ENCODE data around the gene CAB39.

The CAB39 gene

DNA sequence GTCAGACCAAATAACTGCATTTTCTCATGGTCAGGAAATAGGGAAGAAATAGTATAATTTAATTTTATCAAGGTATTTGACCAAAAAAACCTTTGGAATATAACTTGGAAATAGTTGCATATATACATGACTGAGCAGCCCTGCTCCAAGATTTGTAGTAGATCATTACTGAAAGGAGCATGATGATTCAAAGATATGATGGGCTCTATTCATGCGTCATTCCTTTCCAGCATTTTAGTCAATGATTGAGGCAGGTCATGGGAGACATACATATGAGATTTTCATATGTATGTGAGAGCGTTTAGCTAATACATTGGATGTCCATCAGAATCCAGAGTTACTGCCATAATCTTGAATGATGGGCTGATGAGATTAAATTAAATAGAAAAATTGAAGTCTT, 74.5 kb downstream of the CAB39 start:
- no peak for DNase-seq

DNA sequence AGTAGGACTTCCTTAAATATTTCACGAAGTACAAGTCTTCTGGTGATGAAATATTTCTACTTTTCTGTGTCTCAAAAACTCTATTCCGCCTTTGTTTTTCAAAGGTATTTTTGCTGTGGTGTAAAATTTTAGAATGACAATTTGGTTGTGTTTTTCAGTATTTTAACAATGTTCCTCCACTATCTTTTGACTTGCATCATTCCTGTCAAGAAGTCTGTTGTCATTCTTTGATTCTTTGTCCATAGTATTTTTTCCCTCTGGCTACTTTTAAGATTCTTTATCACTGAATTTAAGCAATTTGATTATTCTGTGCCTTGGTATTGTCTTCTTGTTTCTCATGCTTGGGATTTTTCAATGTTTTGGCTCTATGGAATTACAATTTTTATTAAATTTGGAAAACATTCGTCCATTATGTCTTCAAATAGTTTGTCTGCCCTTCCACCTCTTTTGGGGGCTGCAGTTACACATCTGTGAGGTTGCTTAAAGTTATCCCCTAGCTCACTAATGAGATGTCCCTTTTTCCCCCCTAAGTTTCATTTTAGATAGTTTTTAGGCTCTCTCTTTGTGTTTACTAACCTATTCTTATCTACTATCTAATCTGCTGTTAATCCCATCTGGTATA, 76.0 kb downstream of the CAB39 start:
- no peak for DNase-seq

GRCh38 chr2:230790981-230791380, 78.3 kb downstream of the CAB39 start:
- DNase-seq = no peak

DNA sequence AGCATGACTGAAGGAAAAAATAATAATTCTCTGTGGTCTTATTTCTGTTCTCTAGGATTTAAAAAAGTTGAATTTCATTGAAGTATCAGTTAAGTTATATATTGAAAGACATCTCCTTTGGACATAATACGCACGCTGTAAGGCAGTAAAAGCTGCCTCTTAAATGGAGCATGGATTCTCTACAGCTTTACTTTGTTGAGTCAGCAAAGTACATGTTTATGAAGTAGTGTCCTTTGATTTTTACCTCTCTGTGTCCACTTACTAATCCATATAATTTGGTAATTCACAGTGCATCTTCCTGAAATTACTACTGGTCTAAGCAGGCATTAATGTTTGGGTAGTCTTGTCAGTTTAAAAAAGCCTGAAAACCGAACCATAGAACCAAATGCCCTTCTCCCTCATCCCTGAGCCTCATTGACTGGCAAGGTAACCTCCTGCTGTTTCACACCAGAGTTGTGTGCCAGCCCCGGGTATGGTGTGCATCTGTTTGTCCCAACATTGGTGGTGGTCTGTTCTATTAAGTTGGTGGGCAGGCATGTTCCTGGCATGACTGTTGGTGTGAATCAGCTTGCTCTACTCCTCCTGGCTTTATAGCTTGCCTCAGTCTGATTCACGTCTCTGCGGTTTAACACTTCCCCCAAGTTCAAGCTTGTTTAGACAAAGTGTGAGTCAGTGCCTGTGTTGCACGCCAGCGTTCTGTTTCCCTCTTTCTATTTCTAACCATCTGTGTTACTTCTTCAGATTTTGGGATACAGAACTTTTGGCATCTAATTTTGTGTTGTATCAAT, 81.1 kb downstream of the CAB39 start:
- DNase-seq = peak; percentile 76

GRCh38 chr2:230794497-230794896, 81.9 kb downstream of the CAB39 start:
- peak; percentile 47 for DNase-seq

DNA sequence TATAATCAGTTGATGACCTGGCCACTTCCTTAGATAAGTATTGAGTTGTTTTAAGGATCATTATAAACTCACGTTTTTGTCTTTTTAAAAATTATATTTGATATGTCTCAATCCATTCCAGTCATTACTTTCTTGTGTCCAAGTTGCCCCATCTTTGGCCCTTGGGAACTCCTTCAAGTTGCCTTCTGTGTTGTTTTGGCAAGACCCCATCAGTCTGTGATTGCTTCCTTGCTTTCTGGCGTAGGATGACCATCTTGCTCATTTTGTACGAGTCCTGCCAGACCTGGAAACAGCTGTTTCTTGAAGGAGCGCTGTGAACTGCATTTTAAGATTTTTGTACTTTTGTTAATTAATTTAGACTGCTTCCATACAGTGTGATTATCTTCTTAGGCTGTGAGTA, 83.2 kb downstream of the CAB39 start:
- no peak for DNase-seq

DNA sequence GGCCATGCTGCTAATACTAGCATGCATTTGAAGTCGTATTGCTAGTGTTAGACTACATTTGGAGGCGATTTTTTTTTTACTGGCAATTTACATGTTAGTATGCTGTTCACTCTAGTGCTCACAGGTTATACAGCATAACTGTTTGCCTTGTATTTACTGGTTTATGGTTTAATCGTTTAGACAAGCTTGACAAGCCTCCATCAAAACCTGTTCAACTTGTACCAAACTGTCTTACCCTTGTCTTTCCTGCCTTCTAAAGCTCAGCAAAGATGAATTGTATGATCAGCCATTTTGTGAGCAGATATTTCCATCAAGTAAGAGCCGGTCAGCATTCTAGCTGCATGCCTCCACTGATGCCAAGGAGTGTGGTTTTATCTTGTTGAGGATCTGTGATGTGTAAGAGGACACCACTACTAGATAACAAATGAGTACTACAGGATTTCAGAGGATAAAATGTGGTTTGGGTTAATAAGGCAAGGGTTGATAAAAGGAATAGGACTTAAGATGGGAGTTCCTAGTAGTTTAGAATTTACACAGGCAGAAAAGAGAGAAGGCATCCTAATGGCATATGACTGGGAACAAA, 83.7 kb downstream of the CAB39 start:
- DNase-seq = no peak

DNA sequence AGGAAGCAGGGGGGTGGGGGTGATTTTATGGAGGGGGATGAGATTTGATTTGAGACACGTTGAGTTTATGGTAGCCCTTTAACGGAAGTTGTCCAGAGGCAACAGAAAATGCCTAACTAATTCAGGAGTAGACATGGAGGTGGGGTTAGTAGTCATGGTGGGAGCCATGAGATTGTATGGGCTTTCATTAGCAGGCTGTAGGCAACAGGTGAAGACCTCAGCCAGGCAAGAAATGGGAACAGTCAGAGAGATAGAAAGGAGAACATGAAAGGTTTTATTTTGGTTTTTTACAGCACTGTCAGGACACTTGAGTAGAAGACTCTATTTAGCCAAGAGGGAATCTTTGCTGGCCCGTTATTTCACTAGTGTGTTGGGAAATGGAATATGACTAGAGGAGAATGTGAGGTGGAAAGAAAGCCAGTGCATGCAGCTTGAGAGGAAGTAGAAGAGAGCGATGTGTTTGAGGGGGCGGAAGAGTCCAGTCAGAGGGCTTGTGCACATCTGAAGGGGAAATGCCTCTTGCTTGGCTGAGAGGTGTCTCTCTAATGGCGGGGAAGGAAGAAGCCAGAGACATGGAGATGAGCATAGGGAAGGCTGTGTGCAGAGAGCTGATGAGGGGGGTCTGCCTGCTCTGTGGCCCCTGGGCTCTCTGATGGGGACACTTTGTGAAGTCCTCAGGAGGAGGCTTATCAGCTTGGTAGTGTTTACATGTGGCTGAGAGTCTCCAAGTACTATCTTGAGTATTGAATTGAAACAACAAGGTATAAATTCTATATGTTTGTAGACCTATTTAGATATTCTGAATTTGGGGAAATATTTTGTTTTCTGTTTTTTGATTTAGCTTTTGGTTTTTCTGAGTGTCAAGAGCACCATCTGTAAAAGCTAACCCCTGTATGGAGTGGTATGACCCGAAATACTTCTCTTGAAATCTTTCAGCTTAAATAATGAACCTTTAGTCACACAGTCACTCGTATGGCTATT, 85.2 kb downstream of the CAB39 start:
- no peak for DNase-seq

DNA sequence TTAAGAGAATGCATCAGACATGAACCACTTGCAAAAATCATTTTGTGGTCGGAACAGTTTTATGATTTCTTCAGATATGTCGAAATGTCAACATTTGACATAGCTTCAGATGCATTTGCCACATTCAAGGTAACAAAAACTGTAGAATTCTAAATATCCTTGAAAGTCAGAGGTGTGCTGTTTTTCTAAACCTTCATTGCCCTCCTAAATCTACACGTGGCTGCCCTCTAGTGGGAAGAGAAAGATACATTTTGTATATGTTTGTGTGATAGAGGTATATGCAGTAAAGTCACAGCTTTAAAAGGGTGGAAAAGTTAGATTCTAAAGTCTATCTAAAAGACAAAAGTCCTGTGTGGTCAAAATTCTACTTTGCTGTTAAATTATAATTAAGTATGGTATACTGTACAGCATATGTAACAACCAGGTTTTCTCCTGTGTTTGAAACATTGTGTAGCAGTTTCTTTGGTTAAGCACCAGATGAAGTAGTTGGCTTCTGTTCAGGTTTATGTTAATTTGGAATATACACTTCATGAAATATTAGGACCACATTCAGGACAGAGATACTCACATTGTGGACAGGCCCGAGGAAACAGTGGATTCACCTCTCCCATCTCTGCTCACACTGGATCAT, 86.2 kb downstream of the CAB39 start:
- peak; percentile 22 for DNase-seq

DNA sequence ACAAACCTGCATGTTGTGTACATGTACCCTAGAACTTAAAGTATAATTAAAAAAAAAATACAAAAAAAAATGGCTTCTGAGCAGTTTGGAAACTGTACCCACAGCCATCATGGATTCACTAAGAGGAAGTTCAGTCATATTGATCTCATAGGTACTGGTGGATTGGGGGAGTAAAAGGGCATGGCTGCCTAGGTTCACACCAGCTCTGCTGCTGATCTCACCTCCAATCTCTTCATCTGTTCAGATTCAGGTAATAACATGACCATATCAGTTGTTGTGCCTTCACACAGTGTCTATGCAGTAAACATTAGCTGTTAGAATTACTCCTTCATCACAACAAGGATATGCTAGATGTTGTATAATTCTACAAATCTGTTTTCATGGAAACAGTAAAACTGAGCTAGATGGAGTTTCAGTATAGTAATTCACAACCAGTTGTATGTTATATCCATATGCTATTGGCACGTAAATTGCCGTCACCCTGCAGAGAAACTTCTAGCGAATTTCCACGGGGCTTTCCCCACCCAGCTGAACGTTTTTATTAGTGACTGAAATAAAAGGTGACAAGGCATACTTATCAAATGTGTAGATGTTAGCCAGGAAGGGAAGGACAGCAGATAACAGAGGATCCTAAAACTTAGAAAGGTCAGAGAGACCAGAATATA, 92.8 kb downstream of the CAB39 start:
- peak; percentile 41 for DNase-seq

GRCh38 chr2:230807729-230808128, 95.1 kb downstream of the CAB39 start:
- DNase-seq = no peak

GRCh38 chr2:230809015-230809414, 96.4 kb downstream of the CAB39 start:
- DNase-seq = no peak

DNA sequence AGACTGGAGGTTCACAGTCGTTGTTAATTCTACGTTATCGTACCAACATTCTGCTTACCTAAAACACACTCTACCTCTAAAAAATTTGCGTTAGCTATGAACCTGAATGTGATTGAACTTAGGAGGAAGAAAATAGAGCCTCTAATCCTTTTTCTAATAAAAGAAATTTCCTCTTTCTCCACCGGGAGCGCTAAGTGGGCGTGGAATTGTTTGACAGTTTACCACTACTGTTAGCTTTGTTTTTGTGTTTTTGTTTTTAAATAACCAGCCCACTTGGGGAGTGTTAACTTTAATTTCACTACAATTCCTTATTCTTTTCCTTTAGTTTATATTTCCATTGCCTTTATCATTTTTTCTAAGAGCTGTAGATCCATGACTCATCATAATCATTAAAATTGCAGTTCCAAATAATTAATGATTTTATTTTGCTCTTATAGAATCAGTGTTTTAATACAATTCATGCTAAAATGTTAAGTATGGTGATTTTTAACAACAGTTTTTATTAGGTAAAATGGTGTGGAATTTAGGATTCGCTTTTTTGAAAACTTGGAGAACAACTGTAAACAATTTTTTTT, 97.1 kb downstream of the CAB39 start:
- DNase-seq = no peak

DNA sequence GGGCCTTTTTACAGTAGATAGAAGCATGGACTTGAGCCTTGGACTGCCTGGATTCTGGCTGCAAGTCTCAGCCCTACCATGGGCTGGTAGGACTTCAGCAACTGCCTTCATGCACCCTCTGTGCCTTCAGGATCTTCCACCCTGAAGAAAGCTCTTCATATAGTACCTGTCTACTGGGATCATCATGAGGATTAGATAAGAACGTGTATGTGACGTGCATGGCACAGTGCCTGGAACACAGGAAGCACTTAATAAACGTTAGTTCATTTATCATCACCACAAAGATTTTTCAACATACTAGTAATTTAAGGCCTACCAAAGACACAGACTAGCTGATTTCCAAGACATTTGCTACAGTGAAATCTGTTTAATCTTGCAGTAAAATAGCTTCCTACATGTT, 98.9 kb downstream of the CAB39 start:
- no peak for DNase-seq

DNA sequence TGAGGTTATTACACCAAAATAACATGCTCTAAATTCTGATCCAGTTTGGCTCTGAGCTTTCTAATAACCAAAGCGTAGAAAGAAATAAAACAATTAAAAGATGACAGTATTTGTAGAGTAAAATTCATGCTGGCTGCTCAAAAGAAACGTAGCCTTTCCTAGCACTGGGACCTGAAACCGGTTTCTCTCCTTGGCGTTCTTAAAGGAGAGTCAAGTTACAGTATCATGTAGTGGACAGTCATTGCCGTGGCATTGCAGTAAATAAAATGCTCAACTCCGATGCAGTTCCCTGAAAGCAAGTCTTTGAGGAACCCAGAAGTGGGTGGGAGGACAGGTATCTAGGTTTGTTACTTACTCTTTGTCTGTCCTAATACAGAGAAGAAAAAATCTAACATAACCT, 99.4 kb downstream of the CAB39 start:
- DNase-seq = no peak

GRCh38 chr2:230814616-230815015, 102.0 kb downstream of the CAB39 start:
- DNase-seq = no peak

DNA sequence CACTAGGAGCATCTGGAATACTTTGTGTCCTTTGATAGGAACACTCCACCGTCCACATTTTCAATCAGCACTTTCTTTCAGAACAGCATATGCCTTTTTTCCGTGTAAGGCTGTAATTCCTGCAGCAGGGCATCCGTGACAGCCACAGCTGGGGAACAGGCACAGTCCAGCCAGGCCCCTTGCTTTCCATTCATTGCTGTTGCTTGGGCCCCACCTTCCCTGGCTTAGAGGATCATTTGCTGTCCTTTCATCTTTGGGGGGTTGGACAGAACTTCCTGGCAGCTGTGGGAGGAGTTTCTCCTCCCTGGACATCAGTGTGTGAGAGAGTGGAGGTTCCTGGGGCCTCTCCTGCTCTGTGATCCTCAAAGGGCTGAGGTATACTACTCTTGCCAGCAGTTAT, 102.4 kb downstream of the CAB39 start:
- DNase-seq = no peak

DNA sequence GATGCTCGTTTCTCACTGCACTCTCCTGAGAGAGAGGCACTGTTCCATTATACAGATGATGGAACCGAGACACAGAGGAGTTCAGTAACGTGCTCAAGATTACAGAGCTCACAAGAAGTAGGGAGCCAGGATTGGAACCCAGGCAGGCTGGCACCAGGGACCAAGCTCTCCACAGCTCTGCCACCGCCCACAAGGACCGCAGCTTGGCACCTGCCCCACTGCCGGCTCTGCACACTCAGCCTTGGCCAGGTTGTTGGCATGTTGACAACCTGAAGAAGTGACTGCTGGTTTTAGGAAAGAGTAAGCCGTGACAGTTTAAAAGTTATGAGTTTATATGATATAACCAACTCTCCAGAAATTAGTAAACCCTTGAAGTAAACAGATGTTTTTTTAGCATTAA, 104.1 kb downstream of the CAB39 start:
- no peak for DNase-seq

DNA sequence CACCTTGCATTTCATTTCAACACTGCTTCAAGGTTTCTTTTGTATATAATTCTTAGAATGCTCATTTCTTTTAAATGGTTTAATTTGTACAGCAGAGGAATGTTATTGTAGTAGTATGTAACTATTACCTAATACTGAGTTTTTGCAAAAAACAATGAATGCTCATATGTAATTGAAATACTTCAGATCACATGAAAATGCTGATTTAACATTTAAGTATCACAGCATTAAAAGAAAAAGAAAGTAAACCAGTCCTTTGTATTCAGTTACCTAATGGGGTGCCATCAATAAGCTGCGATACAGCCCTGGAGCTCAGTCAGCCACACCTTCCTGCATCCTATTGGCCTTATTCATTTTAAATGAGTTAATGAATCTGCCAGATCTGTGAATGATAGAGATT, 106.8 kb downstream of the CAB39 start:
- DNase-seq = no peak

- DNase-seq = no peak
Observed at GRCh38 chr2:230821261-230821990, 108.8 kb downstream of the CAB39 start.

DNA sequence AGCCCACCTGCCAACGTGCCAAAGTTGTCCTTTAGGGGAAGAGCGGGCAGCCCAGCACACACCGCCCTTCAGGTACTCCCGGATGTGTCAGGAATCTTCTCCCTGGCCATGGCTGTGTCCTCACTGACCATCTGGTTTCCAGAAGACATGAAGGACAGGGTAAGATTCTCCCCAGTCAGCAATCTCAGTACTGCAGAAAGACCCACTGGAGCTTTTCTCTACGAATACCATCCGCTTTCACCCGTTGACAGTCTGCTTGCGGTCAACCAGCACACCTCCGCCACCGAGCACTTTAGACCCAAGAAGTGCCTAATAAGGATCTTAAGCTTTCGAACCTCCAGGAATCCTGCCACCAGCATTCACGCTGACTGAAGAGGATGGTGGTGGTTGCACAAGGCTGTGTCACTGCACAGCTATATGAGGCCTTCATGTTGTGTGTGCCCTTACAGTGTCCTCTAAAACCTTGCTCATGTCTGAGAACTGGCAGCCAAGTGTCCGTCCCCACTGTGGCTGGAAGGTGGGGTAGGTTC, 109.4 kb downstream of the CAB39 start:
- no peak for DNase-seq

All from activated naive CD4-positive, alpha-beta T cell treated with Interleukin-2 at 50 U/mL for 16 hours (primary cell).